HG03460 (cell line): Measurements from ENCODE around the gene MTF1.

Experiments
- ATAC-seq: cut with Tn5 transposase; IDR thresholded peaks from one replicate; pipeline ENCODE4 v1.9.1; 2021; ENCODE audit not compliant: unreplicated experiment

MTF1 gene

GRCh38 chr1:37868466-37868865 is 9.1 kb upstream of the MTF1 start:
- ATAC-seq, result no peak

GRCh38 chr1:37867784-37868183 is 8.4 kb upstream of the MTF1 start:
- ATAC-seq, result no peak

GRCh38 chr1:37866491-37866890 is 7.1 kb upstream of the MTF1 start:
- ATAC-seq, result no peak

GRCh38 chr1:37865348-37866120 is 6.1 kb upstream of the MTF1 start:
- ATAC-seq, result no peak

GRCh38 chr1:37862330-37862729 is 2.9 kb upstream of the MTF1 start:
- ATAC-seq, result no peak

GRCh38 chr1:37861151-37861550 is 1.8 kb upstream of the MTF1 start:
- ATAC-seq, result no peak

GRCh38 chr1:37860346-37860666 is 914 bp upstream of the MTF1 start:
- ATAC-seq, result no peak

- no peak for ATAC-seq
Observed at GRCh38 chr1:37858931-37859506, 373 bp downstream of the MTF1 start.

- no peak for ATAC-seq
Observed at GRCh38 chr1:37854406-37854805, 5.0 kb downstream of the MTF1 start.

- no peak for ATAC-seq
Observed at GRCh38 chr1:37853157-37853556, 6.2 kb downstream of the MTF1 start.

- no peak for ATAC-seq
Observed at GRCh38 chr1:37851782-37852210, 7.6 kb downstream of the MTF1 start.

- ATAC-seq, result no peak
Observed at GRCh38 chr1:37851262-37851661, 8.1 kb downstream of the MTF1 start.

GRCh38 chr1:37850352-37850955 is 8.9 kb downstream of the MTF1 start:
- no peak for ATAC-seq

GRCh38 chr1:37849480-37849879 is 9.9 kb downstream of the MTF1 start:
- ATAC-seq, result no peak

GRCh38 chr1:37846647-37847339 is 12.6 kb downstream of the MTF1 start:
- ATAC-seq, result no peak

- no peak for ATAC-seq
Observed at GRCh38 chr1:37845786-37846185, 13.6 kb downstream of the MTF1 start.

- ATAC-seq, result no peak
Observed at GRCh38 chr1:37845049-37845646, 14.2 kb downstream of the MTF1 start.

GRCh38 chr1:37844536-37844935 is 14.9 kb downstream of the MTF1 start:
- ATAC-seq, result no peak

GRCh38 chr1:37841652-37842051 is 17.7 kb downstream of the MTF1 start:
- ATAC-seq, result no peak

GRCh38 chr1:37840711-37841110 is 18.7 kb downstream of the MTF1 start:
- no peak for ATAC-seq

GRCh38 chr1:37839676-37840075 is 19.7 kb downstream of the MTF1 start:
- ATAC-seq, result no peak

- ATAC-seq, result no peak
Observed at GRCh38 chr1:37836788-37837187, 22.6 kb downstream of the MTF1 start.
